ENCODE data around the gene SHISA5. TPM values are rescaled to one million over a fixed set of nuclear protein-coding genes. Genes with fewer than 3 reads are reported as not detected.

The SHISA5 gene
- total and polyA plus RNA-seq, 2 of the 8 experiments (the other 6 are each of a cell fraction or from before 2014, with no cell fraction given), result 196 to 315 TPM

GRCh38 chr3:48543271-48543866, 39.4 kb upstream of the SHISA5 start:
- H3K36me3 ChIP-seq (ENCODE audit: control insufficient read depth in 2 of 4, insufficient read depth in 4 of 4, low read length in 3 of 4), result peaks cover 2 to 29% (median 26%) of the 10 kb centered on the region in 4 experiments; a peak in 7 of 8 replicates
- POLR2A ChIA-PET (ENCODE audit: partially characterized antibody), result interaction anchor here (0.7 kb wide), 1 partner anchor 115 kb away, joined by 3 read pairs; no protein-coding TSS in a partner anchor

More at GRCh38 chr3:48543271-48543866, 39.4 kb upstream of the SHISA5 start:
- Histone ChIP-seq H3K56ac (replicated peaks; ENCODE audit: insufficient read length, low read depth, low read length) (no peak overlapping the region), H4K91ac (replicated peaks; ENCODE audit: insufficient read length, low read length) (no peak overlapping the region), H3K27me3 (replicated peaks in 1 of 4; ENCODE audit: control insufficient read depth in 3 of 4, extremely low read depth in 1 of 4, insufficient read depth in 3 of 4, low read length in 3 of 4) (no peaks in the 10 kb centered on the region), H4K5ac (ENCODE audit: insufficient read length, low read depth, low read length) (no peak overlapping the region), H3K4ac (replicated peaks; ENCODE audit: insufficient read length, low read depth, low read length) (no peak overlapping the region), H3K18ac (ENCODE audit: extremely low read depth, low read length) (no peak overlapping the region), H4K8ac (ENCODE audit: extremely low read depth, insufficient read depth, low read length) (no peak overlapping the region), H4K20me1 (replicated peaks in 1 of 2; ENCODE audit: control insufficient read depth in 1 of 2, insufficient read depth in 2 of 2, low read length in 2 of 2) (no peaks in the 10 kb centered on the region), H3K23ac (ENCODE audit: insufficient read length) (no peak overlapping the region), H2BK20ac (ENCODE audit: low read length) (no peak overlapping the region), H3K4me3 (ENCODE audit: extremely low read depth in 1 of 4, insufficient read depth in 2 of 4, low read depth in 3 of 4, low read length in 4 of 4) (no peak overlapping the region), H2BK5ac (ENCODE audit: low read depth, low read length) (no peak overlapping the region), H2AFZ (ENCODE audit: low read length) (no peak overlapping the region), H2BK15ac (ENCODE audit: low read length) (no peak overlapping the region), H3K79me2 (ENCODE audit: control insufficient read depth in 1 of 2, insufficient read depth in 2 of 2, low read length in 2 of 2) (no peaks in the 10 kb centered on the region), H3K79me1 (ENCODE audit: low read depth, low read length) (no peaks in the 10 kb centered on the region; the same call in 1 of the 2 replicates), H3K9me3 (ENCODE audit: insufficient read depth in 2 of 2, low read depth in 1 of 2, low read length in 1 of 2) (no peaks in the 10 kb centered on the region), H2BK120ac (replicated peaks; ENCODE audit: low read depth, low read length) (no peak overlapping the region), H3K23me2 (ENCODE audit: low read depth, low read length) (no peaks in the 10 kb centered on the region), H2BK12ac (ENCODE audit: low read depth, low read length) (no peak overlapping the region), H3K14ac (ENCODE audit: insufficient read length) (no peak overlapping the region), H3K27ac (ENCODE audit: low read depth, low read length) (no peak overlapping the region), H3K4me2 (ENCODE audit: insufficient read depth in 1 of 2, low read depth in 2 of 2, low read length in 2 of 2) (no peak overlapping the region), H3K9ac (replicated peaks in 1 of 4; ENCODE audit: extremely low read depth in 1 of 4, low read depth in 3 of 4, low read length in 3 of 4) (no peak overlapping the region), H2AK5ac (ENCODE audit: low read depth, low read length) (no peak overlapping the region), H3K4me1 (replicated peaks in 1 of 4; ENCODE audit: control insufficient read depth in 3 of 4, insufficient read depth in 4 of 4, low read length in 3 of 4) (no peaks in the 10 kb centered on the region; a peak in 2 of 7 replicates)
- CTCF ChIA-PET (ENCODE audit: partially characterized antibody), result interaction anchor here (0.7 to 1.3 kb wide), 3 partner anchors 14 to 107 kb away, joined by 3 to 4 read pairs (median 3); no protein-coding TSS in a partner anchor
- 87% methylated on average over 9 of the region's 9 CpGs; no CpG with 5 or more reads in 1 of the 2 experiments for WGBS, 2 experiments (ENCODE audit: extremely low coverage in 1 of 2, insufficient coverage in 1 of 2, insufficient read length in 1 of 2, insufficient replicate concordance in 2 of 2, low coverage in 1 of 2, low lambda C conversion rate in 2 of 2, missing lambda C conversion rate in 1 of 2)
- DNase-seq (ENCODE audit: low read depth in 1 of 2, low spot score in 2 of 2) (no peak), FAIRE-seq (no peak)
- no peak for TF ChIP-seq JUND (IDR thresholded peaks at IDR 0.05; ENCODE audit: low read length)
- TF ChIP-seq SIX5 (IDR thresholded peaks at IDR 0.05; ENCODE audit: low read depth, low read length), result no peak
- TF ChIP-seq CHD2 (IDR thresholded peaks at IDR 0.05; ENCODE audit: low read length), result no peak
- TF ChIP-seq SP2 (IDR thresholded peaks at IDR 0.05; ENCODE audit: low read length), result no peak
- no peak for TF ChIP-seq RFX5 (IDR thresholded peaks at IDR 0.05; ENCODE audit: borderline replicate concordance, low read depth, low read length)
- TF ChIP-seq TAF1 (IDR thresholded peaks at IDR 0.05; ENCODE audit: low read depth, low read length), result no peak

Data from H1 (cell line).